Duodenal mucosa (tissue), 2 donors: ENCODE results near the gene TM9SF4.

Source experiments
- H3K27ac ChIP-seq: one replicate; pipeline ENCODE4 v1.7.0; 2013; ENCODE audit warnings: low read depth, low read length
- H3K27me3 ChIP-seq, 2 donors: one replicate each; pipeline ENCODE4 v1.7.0; 2013; ENCODE audit warnings: low read length in 2 of 2, control low read depth in 1 of 2; ENCODE audit not compliant: insufficient read depth in 2 of 2, control insufficient read depth in 1 of 2
- H3K36me3 ChIP-seq, 2 donors: one replicate each; pipeline ENCODE4 v1.7.0; 2013; ENCODE audit warnings: low read length in 2 of 2, control low read depth in 1 of 2; ENCODE audit not compliant: insufficient read depth in 2 of 2, control insufficient read depth in 1 of 2
- H3K4me1 ChIP-seq, 2 donors: one replicate each; pipeline ENCODE4 v1.7.0; 2013; ENCODE audit warnings: low read length in 2 of 2, control low read depth in 1 of 2; ENCODE audit not compliant: insufficient read depth in 2 of 2, control insufficient read depth in 1 of 2
- H3K4me3 ChIP-seq, 2 donors: one replicate each; pipeline ENCODE4 v1.7.0; 2013; ENCODE audit warnings: low read length in 2 of 2, low read depth in 1 of 2
- H3K9ac ChIP-seq, 2 donors: one replicate each; pipeline ENCODE4 v1.7.0; 2013; ENCODE audit warnings: low read length in 2 of 2, low read depth in 1 of 2
- H3K9me3 ChIP-seq, 2 donors: one replicate each; pipeline ENCODE4 v1.7.0; 2013; ENCODE audit warnings: low read length in 2 of 2, control low read depth in 1 of 2; ENCODE audit not compliant: control insufficient read depth in 1 of 2

TM9SF4 gene

DNA sequence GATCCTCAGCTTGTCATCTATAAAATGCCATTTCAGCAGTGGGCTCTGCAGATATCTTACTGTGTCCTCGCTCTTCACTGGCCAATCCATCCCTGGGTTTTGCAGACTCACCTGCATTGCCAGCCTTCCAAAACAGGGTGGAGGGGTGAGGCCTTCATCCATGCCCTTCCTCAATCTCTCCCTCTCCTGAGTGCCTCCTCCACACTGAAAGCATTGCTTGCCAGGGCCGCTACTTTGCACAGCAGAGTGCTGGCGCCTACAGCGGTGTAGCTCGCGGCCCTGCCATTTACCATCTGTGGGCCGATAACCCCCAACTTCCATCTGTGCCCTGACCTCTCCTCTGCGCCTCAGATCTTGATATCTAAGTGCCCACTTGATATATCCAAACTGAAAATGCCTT is 29.4 kb downstream of the TM9SF4 start:
- Histone ChIP-seq H3K9ac (no peak overlapping the region), H3K36me3 (peaks cover 72 to 92% of the 10 kb centered on the region in 2 donors)

DNA sequence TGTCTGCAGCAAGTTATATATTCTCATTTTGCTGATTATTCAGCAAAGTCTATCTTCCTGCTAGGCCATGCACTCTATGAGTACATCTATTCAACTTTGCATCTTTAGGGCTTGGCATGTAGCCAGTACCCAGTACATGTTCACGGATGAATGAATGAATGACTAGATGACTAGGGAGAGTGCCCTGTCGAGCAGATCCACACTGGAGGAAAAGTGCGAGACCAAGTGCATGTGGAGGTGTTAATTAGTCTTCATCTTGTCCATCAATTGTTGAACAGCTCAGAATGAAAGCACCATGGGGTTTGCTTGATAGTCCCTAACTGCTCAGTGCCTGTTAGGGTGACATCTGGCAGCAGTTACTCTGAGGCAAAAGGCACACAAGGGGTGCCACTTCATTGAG is 30.4 kb downstream of the TM9SF4 start:
- H3K4me3 ChIP-seq: no peak overlapping the region
- H3K27me3 ChIP-seq: no peaks in the 10 kb centered on the region
- H3K4me1 ChIP-seq: no peaks in the 10 kb centered on the region
- peaks cover 74 to 96% of the 10 kb centered on the region in 2 donors for H3K36me3 ChIP-seq
- no peak overlapping the region for H3K27ac ChIP-seq
- no peak overlapping the region for H3K9ac ChIP-seq
- H3K9me3 ChIP-seq: no peaks in the 10 kb centered on the region

More for the DNA sequence above, 29.4 kb downstream of the TM9SF4 start:
- Histone ChIP-seq H3K27ac (no peak overlapping the region), H3K4me3 (no peak overlapping the region), H3K9me3 (no peaks in the 10 kb centered on the region), H3K4me1 (no peaks in the 10 kb centered on the region), H3K27me3 (no peaks in the 10 kb centered on the region)

DNA sequence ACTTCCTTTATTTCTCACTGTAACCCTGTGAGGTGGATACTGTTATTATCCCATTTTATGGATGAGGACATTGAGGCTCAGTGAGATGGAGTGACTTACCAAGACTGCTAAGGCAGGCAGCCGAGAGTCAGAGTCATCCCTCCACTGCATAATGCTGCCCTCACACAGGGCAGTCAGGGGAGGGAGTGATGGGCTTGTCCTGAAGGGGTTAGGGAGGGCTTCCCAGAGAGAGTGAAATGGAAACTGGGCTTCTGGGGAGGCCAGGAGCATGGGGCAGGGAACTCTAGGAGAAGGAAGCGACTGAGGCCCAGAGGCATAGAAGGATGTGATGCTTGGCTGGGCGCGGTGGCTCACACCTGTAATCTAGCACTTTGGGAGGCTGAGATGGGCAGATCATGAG is 31.1 kb downstream of the TM9SF4 start:
- Histone ChIP-seq H3K36me3 (peaks cover 78 to 97% of the 10 kb centered on the region in 2 donors), H3K27ac (no peak overlapping the region), H3K9ac (no peak overlapping the region), H3K4me3 (no peak overlapping the region), H3K9me3 (no peaks in the 10 kb centered on the region), H3K27me3 (no peaks in the 10 kb centered on the region), H3K4me1 (no peaks in the 10 kb centered on the region)

DNA sequence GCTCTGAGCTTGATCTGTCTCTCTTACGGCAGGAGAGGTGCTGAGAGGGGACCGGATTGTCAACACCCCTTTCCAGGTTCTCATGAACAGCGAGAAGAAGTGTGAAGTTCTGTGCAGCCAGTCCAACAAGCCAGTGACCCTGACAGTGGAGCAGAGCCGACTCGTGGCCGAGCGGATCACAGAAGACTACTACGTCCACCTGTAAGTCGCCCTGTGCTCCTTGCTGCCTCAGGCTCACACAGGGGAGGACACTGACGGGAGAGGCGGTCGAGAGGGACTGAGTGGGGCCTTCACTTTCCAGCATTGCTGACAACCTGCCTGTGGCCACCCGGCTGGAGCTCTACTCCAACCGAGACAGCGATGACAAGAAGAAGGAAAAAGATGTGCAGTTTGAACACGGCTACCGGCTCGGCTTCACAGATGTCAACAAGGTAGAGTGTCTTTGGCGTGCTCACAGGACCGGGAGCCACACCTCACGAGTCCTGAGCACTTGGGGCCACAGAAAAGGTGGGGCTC is 32.0 kb downstream of the TM9SF4 start:
- H3K27ac ChIP-seq: no peak overlapping the region
- H3K9me3 ChIP-seq: no peaks in the 10 kb centered on the region
- H3K4me3 ChIP-seq: no peak overlapping the region
- peaks cover 79 to 97% of the 10 kb centered on the region in 2 donors for H3K36me3 ChIP-seq
- H3K27me3 ChIP-seq: no peaks in the 10 kb centered on the region
- H3K9ac ChIP-seq: no peak overlapping the region
- no peaks in the 10 kb centered on the region for H3K4me1 ChIP-seq

DNA sequence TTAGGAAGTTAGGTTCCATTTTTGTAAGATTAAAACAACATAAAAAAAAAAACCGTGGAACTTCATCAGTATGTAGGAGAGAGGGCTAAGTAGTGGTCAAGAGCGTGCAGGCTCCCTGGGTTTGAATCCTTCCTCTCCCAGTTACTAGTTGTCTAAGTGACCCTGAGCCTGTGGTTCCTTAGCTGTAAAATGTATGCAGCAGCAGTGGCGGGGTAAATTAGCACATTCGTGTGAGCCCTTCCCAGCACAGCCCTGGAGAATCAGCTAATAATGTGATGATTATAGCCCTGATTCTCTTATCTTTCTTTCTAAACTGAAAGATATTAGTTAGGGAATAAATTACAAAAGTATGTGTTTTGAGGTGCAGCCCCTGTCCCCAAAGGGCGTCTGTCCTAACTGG is 32.6 kb downstream of the TM9SF4 start:
- H3K9ac ChIP-seq: no peak overlapping the region
- H3K27me3 ChIP-seq: no peaks in the 10 kb centered on the region
- H3K36me3 ChIP-seq: peaks cover 76 to 96% of the 10 kb centered on the region in 2 donors
- no peak overlapping the region for H3K27ac ChIP-seq
- H3K4me1 ChIP-seq: no peaks in the 10 kb centered on the region
- H3K9me3 ChIP-seq: no peaks in the 10 kb centered on the region
- H3K4me3 ChIP-seq: no peak overlapping the region

DNA sequence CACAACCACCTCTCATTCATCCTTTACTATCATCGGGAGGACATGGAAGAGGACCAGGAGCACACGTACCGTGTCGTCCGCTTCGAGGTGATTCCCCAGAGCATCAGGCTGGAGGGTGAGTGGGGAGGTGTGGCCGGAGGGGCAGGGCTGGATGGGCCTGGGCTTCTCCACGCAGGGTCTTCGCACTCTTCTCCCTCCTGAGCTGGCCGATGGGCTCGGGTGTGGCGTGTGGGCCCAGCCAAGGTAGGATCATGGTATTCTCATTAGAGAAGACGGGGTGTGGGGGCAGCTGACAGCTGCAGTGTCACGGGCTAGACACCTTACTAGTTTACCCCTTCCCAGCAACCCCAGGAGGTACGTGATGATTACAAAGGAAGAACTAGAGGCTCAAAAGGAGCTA is 33.5 kb downstream of the TM9SF4 start:
- Histone ChIP-seq H3K36me3 (peaks cover 67 to 93% of the 10 kb centered on the region in 2 donors), H3K27me3 (no peaks in the 10 kb centered on the region), H3K4me3 (no peak overlapping the region), H3K9me3 (no peaks in the 10 kb centered on the region), H3K9ac (no peak overlapping the region), H3K4me1 (no peaks in the 10 kb centered on the region), H3K27ac (no peak overlapping the region)

DNA sequence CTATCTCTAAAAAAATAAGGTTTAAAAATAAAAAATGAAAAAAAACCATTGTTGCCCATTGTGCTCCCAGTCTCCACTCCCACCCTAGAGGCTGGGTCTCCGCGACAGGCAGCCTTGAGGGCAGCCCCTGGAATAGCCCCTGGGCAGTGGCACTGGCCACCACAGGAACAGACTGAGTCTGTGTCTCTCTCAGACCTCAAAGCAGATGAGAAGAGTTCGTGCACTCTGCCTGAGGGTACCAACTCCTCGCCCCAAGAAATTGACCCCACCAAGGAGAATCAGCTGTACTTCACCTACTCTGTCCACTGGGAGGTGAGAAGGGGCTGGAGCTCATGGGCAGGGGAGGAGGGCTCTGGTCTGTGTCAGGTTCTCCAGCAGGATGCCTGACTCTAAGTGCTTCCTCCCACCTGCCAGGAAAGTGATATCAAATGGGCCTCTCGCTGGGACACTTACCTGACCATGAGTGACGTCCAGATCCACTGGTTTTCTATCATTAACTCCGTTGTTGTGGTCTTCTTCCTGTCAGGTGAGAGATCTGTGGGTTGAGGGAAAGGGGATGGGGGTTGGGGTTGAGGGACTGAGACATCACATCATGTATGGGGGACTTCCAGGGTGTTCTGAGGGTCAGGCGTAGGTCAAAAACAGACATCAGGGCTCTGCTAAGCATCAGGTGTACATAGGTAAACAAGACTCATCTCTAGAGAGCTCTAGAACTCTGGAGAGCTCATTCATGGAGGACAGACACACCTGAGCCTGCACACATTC is 35.6 kb downstream of the TM9SF4 start:
- H3K36me3 ChIP-seq: peaks cover 57 to 91% of the 10 kb centered on the region in 2 donors
- H3K4me3 ChIP-seq: no peak overlapping the region
- no peak overlapping the region for H3K27ac ChIP-seq
- no peak overlapping the region for H3K9ac ChIP-seq
- H3K9me3 ChIP-seq: no peaks in the 10 kb centered on the region
- no peaks in the 10 kb centered on the region for H3K4me1 ChIP-seq
- H3K27me3 ChIP-seq: no peaks in the 10 kb centered on the region

DNA sequence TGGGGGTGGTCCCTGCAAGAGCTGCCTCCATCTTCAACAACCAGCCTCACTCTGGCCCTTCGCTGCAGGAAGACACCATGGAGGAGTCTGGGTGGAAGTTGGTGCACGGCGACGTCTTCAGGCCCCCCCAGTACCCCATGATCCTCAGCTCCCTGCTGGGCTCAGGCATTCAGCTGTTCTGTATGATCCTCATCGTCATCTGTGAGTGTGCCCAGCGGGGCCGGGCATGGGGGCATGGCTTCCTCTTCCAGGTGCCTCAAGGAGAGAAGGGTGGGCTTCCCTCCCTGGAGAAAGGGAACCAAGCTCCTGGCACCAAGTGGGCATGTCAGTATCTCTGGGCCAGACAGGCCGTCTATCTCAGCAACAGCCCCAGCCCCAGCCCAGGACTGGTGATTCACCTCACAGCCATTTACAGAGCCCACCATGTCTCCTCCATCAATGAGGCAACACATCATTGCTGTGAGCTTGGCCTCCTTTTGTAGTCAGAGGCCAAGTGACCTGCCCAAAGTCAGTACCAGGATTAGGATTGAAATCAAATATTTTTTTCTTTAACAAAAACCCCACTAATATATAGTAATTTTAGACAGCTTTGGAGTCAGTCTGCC is 40.2 kb downstream of the TM9SF4 start:
- no peak overlapping the region for H3K4me3 ChIP-seq
- peaks cover 9 to 12% of the 10 kb centered on the region in 2 donors for H3K4me1 ChIP-seq
- peaks cover 50 to 82% of the 10 kb centered on the region in 2 donors for H3K36me3 ChIP-seq
- H3K27me3 ChIP-seq: no peaks in the 10 kb centered on the region
- no peak overlapping the region for H3K9ac ChIP-seq
- no peak overlapping the region for H3K27ac ChIP-seq
- H3K9me3 ChIP-seq: no peaks in the 10 kb centered on the region

DNA sequence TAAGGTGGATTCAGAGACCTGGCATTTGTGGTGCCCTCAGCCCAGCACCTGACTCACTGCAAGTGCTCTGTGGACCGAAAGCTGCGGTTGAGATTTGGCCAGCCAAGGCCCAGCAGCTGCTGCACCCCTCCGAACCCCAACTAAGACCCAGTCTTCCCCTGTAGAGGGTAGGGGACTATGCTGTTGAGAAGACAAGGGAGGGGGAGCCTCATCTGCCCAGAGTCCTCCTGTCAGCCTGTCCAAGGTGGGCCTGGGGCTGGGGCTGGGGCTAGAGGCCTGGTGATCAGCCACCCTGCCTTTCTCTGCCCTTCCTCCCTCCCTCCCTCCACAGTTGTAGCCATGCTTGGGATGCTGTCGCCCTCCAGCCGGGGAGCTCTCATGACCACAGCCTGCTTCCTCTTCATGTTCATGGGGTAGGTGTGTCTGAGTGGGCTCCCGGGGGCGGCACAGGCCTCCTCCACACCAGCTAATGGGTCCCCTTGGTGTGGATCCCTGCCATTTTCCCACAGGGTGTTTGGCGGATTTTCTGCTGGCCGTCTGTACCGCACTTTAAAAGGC is 40.9 kb downstream of the TM9SF4 start:
- Histone ChIP-seq H3K4me3 (no peak overlapping the region), H3K9ac (no peak overlapping the region), H3K36me3 (peaks cover 44 to 80% of the 10 kb centered on the region in 2 donors), H3K27me3 (no peaks in the 10 kb centered on the region), H3K27ac (no peak overlapping the region), H3K4me1 (peaks cover 16 to 19% of the 10 kb centered on the region in 2 donors), H3K9me3 (no peaks in the 10 kb centered on the region)

DNA sequence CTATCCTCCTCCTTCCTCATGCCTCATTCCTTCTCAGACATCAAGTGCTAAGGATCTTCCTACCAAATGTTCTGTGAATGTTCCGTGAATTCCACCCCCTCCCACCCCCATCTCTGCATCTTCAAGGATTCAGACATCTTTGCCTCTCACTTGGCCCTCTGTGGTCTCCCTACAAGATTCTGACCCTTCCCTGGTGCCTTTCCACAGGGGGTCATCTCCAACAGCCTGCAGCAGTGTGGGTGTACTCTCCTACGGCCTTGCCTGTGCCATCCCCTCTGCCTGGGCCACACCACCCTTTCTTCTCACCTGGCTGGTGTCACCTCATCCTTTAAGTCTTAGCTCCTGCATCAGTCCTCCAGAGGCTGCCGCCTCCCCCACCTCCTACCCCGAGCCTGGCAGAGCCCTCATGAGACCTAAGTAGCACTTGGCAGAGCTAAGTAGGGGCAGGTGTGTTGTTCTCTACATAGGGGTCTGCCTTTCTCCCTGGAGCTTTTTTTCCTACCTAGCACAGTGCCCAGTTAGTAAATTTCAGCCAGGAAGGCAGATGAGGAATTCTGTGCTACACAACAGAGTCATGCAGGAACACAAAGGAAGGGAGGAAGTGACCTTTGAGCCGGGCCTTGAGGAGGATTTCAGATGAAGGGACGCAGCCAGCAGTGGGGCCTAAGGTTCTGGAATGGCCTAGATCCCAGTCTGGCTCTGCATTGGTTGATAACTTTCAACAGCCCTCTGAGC is 43.1 kb downstream of the TM9SF4 start:
- Histone ChIP-seq H3K4me3 (no peak overlapping the region), H3K9ac (no peak overlapping the region), H3K36me3 (peaks cover 31 to 69% of the 10 kb centered on the region in 2 donors), H3K9me3 (no peaks in the 10 kb centered on the region), H3K27me3 (no peaks in the 10 kb centered on the region), H3K27ac (no peak overlapping the region), H3K4me1 (peaks cover 21 to 22% of the 10 kb centered on the region in 2 donors)
